Vagina (tissue), 2 donors: Measurements from ENCODE around the gene ZNF408. TPM values are rescaled to one million over a fixed set of nuclear protein-coding genes. Genes with fewer than 3 reads are reported as not detected.

ENCODE experiments used
- DNase-seq, 2 donors: peaks; one replicate each; pipeline ENCODE4 v3.0.0-alpha.2; 2017; ENCODE audit errors: extremely low spot score in 2 of 2
- H3K27ac ChIP-seq: fragments of 200-600 bp; sonication (generic); one replicate; pipeline ENCODE4 v1.5.1; 2019
- H3K27me3 ChIP-seq: fragments of 200-600 bp; sonication (generic); one replicate; pipeline ENCODE4 v1.5.1; 2019
- H3K36me3 ChIP-seq, 2 donors: fragments of 200-600 bp; sonication (generic); one replicate each; pipeline ENCODE4 v1.5.1; 2017 to 2019
- H3K4me1 ChIP-seq: fragments of 200-600 bp; sonication (generic); one replicate; pipeline ENCODE4 v1.5.1; 2019
- H3K4me3 ChIP-seq, 2 donors: fragments of 200-600 bp; sonication (generic); 1 replicate in 1 of 2; 2 replicates in 1 of 2; pipeline ENCODE4 v1.5.1; 2016 to 2019
- H3K9me3 ChIP-seq: fragments of 200-600 bp; sonication (generic); one replicate; pipeline ENCODE4 v1.5.1; 2019
- CTCF ChIP-seq, 3 experiments: fragments of 450-650 bp in 2 of 3; fragments of 200-600 bp in 1 of 3; sonication (generic) in 1 of 3; IDR thresholded peaks; one replicate each; pipeline ENCODE4 v1.5.1; 2017 to 2019; ENCODE audit warnings: antibody characterized with exemption in 3 of 3, mild to moderate bottlenecking in 2 of 3, moderate library complexity in 2 of 3
- POLR2A ChIP-seq, 2 donors: fragments of 450-650 bp; IDR thresholded peaks; one replicate each; pipeline ENCODE4 v1.6.1; 2017; ENCODE audit warnings: antibody characterized with exemption in 2 of 2, mild to moderate bottlenecking in 2 of 2, moderate library complexity in 2 of 2
- POLR2AphosphoS5 ChIP-seq, 2 donors: sonication (generic); formaldehyde crosslinking; IDR thresholded peaks; one replicate each; pipeline ENCODE4 v1.9.0; 2017; ENCODE audit warnings: antibody characterized with exemption in 2 of 2, mild to moderate bottlenecking in 2 of 2, low read depth in 1 of 2; ENCODE audit not compliant: insufficient read depth in 1 of 2
- intact Hi-C: fragments of 100-400 bp; cut with DNase I; formaldehyde crosslinking; loops from one replicate; pipeline ENCODE4 v1.15.1; 2023
- total RNA-seq: library from RNA; depleted of rRNA; stranded (reverse); fragments of >200 nt; gene quantifications from one replicate; pipeline ENCODE4 v1.2.3, GENCODE V29; 2016

Gene ZNF408
- total RNA-seq, 1 donor from 2014 or later, result 12.5 TPM

- Histone ChIP-seq H3K27ac (no peak overlapping the region), H3K27me3 (no peaks in the 10 kb centered on the region), H3K4me1 (no peaks in the 10 kb centered on the region), H3K4me3 (no peak overlapping the region), H3K9me3 (no peaks in the 10 kb centered on the region), H3K36me3 (peaks cover 0 to 6% of the 10 kb centered on the region in 2 donors)
- no peak for DNase-seq
- TF ChIP-seq CTCF (IDR thresholded peaks at IDR 0.05) (no peak), POLR2AphosphoS5 (IDR thresholded peaks at IDR 0.05; ENCODE audit: insufficient read depth in 1 of 2, low read depth in 1 of 2) (no peak), POLR2A (IDR thresholded peaks at IDR 0.05) (no peak)
- intact Hi-C loops, result no loop called here
Measured at GRCh38 chr11:46736615-46737014, 35.8 kb downstream of the ZNF408 start.

GRCh38 chr11:46737699-46738098 is 36.9 kb downstream of the ZNF408 start:
- no peaks in the 10 kb centered on the region for H3K4me1 ChIP-seq
- no peak for DNase-seq
- no peak overlapping the region for H3K4me3 ChIP-seq
- H3K36me3 ChIP-seq, result peaks cover 0 to 11% of the 10 kb centered on the region in 2 donors
- TF ChIP-seq CTCF (IDR thresholded peaks at IDR 0.05) (no peak), POLR2A (IDR thresholded peaks at IDR 0.05) (no peak), POLR2AphosphoS5 (IDR thresholded peaks at IDR 0.05; ENCODE audit: insufficient read depth in 1 of 2, low read depth in 1 of 2) (no peak)
- H3K9me3 ChIP-seq, result no peaks in the 10 kb centered on the region
- no peak overlapping the region for H3K27ac ChIP-seq
- H3K27me3 ChIP-seq, result no peaks in the 10 kb centered on the region
- intact Hi-C loops, result no loop called here

GRCh38 chr11:46738887-46739286 is 38.1 kb downstream of the ZNF408 start:
- no peaks in the 10 kb centered on the region for H3K9me3 ChIP-seq
- DNase-seq, result no peak
- peaks cover 0 to 21% of the 10 kb centered on the region in 2 donors for H3K36me3 ChIP-seq
- H3K27me3 ChIP-seq, result no peaks in the 10 kb centered on the region
- no peaks in the 10 kb centered on the region for H3K4me1 ChIP-seq
- H3K27ac ChIP-seq, result no peak overlapping the region
- no peak for TF ChIP-seq POLR2A (IDR thresholded peaks at IDR 0.05)
- no peak for TF ChIP-seq POLR2AphosphoS5 (IDR thresholded peaks at IDR 0.05; ENCODE audit: insufficient read depth in 1 of 2, low read depth in 1 of 2)
- TF ChIP-seq CTCF (IDR thresholded peaks at IDR 0.05), result no peak
- H3K4me3 ChIP-seq, result no peak overlapping the region
- intact Hi-C loops, result no loop called here

- no peaks in the 10 kb centered on the region for H3K4me1 ChIP-seq
- no peak for DNase-seq
- TF ChIP-seq POLR2AphosphoS5 (IDR thresholded peaks at IDR 0.05; ENCODE audit: insufficient read depth in 1 of 2, low read depth in 1 of 2), result no peak
- TF ChIP-seq CTCF (IDR thresholded peaks at IDR 0.05), result no peak
- TF ChIP-seq POLR2A (IDR thresholded peaks at IDR 0.05), result no peak
- H3K4me3 ChIP-seq, result no peak overlapping the region
- intact Hi-C loops, result loop anchor here (5.0 kb wide), 1 partner anchor 1820 kb away; no protein-coding TSS in a partner anchor
- H3K9me3 ChIP-seq, result no peaks in the 10 kb centered on the region
- no peaks in the 10 kb centered on the region for H3K27me3 ChIP-seq
- peaks cover 0 to 49% of the 10 kb centered on the region in 2 donors for H3K36me3 ChIP-seq
- H3K27ac ChIP-seq, result no peak overlapping the region
Measured at GRCh38 chr11:46741600-46742484, 41.0 kb downstream of the ZNF408 start.

- no peak for DNase-seq
- Histone ChIP-seq H3K4me3 (no peak overlapping the region), H3K9me3 (no peaks in the 10 kb centered on the region), H3K36me3 (peaks cover 0 to 61% of the 10 kb centered on the region in 2 donors), H3K4me1 (no peaks in the 10 kb centered on the region), H3K27me3 (no peaks in the 10 kb centered on the region), H3K27ac (no peak overlapping the region)
- intact Hi-C loops, result loop anchor here (5.0 kb wide), 1 partner anchor 1821 kb away; no protein-coding TSS in a partner anchor
- TF ChIP-seq CTCF (IDR thresholded peaks at IDR 0.05) (no peak), POLR2A (IDR thresholded peaks at IDR 0.05) (no peak), POLR2AphosphoS5 (IDR thresholded peaks at IDR 0.05; ENCODE audit: insufficient read depth in 1 of 2, low read depth in 1 of 2) (no peak)
Measured at GRCh38 chr11:46743043-46743442, 42.2 kb downstream of the ZNF408 start.
